Stimulated activated CD8-positive, alpha-beta memory T cell treated with anti-CD3 and anti-CD28 coated beads, Interleukin-4, amount 100 ng/mL, for 24 hours (primary cell): ENCODE measurements around the gene COLEC11.

Source experiments
- DNase-seq: peaks from one replicate; pipeline ENCODE4 v3.0.0-alpha.2; 2020; ENCODE audit warnings: low read depth

Gene COLEC11

DNA sequence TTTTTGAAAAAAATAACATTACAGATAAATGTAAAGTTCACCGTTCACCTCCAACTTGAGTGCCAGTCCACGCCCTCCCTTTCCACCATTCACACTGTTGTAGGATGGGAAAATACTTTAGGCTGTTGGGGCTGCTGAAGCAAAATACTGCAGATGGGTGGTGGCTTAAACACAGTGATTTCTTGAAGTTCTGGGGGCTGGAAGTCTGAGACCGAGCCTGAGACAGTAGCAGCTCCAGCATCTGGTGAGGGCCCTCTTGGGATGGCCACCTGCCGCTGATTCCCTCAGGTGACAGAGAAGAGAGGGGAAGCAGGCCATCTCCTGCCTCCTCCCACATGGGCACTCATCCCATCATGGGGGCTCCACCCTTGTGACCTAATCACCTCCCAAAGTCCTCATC, 80.8 kb downstream of the COLEC11 start:
- DNase-seq = no peak

DNA sequence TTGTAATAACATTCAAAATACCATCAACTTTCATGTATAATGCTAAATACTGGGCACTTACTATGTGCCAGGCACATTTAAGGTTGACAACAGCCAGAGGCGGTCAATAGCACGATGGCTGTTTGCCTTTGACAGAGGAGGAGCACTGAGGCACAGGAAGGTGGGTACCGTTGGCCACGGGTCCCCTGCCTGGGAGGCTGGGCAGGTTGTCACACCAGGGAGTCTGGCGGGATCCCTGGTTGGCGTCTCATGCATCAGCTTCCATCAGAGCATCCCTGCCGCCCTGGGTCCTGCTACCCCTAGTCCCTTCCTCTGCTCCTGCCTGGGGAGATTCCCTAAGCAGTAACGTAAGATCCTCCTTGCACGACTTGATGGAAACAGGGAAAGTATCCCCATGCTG, 82.5 kb downstream of the COLEC11 start:
- no peak for DNase-seq

DNA sequence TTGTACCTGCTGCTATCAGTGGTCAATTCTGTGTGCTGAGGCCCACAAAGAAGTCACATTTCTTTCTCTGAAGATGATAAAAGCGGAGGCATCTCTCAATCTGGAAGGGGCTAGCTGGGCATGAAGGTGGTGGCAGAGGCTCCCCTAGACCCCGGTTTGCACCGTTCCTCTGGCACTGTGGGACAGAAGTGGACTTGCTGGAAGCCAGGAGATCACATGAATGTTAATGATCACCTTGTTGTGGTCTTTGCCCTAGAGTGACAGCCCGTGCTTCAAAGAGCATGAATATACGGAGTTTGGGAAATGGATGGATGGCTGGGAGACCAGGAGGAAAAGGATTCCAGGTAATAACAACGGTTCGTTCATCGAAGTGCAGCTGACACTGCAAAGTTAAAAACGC, 83.3 kb downstream of the COLEC11 start:
- no peak for DNase-seq

DNA sequence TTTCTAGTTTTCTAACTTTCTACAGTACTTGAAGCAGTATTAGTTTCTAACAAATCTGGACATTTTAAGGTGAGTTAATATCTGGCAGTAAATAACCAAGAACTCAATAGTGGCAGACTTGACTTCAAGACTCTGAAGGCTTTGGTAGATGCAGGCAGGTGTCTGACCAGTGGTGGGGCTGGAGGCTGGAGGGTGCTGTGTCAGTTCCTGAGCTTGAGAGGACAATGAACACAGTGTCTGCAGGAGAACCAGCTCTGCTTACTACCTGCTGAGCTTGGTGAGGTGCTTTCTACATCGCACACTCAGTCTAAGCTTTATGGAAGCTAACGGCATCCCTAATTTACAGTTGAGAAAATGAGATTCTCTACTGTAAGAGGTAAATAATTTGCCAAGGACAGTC, 84.3 kb downstream of the COLEC11 start:
- DNase-seq = no peak

DNA sequence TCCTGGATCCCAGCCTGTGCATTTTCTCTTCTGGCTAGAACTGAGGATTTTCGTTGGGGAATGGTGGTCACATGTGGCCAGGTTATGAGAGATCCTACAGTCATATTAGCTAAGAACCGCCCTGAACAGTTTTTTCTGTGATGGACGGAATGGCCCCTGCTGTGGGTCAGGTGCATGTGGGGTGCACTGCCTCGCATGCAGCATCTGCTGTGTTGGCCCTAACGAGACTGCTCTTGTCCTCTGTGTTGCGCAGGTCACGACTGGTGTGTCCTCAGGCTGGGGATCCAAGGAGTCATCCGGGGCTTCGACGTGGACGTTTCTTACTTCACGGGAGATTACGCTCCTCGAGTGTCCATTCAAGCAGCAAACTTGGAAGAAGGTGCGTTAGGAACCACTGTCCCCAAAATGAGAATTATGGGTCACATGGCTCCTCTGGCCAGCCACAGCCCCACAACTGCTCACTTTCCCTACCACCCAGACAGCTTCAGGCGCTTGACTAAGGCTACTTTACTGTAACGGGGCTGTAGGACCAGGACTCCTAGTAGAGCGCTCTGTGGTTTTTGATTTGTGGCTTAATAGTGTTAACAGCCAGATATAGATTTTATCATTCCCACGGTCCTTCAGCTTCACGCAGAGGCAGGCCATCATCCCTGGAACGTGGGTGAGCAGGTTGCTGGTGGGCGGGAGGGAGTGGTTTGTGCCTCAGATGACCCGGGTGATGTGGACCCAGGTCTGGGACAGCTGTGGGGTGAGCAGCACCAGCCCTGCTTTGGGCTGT, 84.9 kb downstream of the COLEC11 start:
- DNase-seq = no peak

DNA sequence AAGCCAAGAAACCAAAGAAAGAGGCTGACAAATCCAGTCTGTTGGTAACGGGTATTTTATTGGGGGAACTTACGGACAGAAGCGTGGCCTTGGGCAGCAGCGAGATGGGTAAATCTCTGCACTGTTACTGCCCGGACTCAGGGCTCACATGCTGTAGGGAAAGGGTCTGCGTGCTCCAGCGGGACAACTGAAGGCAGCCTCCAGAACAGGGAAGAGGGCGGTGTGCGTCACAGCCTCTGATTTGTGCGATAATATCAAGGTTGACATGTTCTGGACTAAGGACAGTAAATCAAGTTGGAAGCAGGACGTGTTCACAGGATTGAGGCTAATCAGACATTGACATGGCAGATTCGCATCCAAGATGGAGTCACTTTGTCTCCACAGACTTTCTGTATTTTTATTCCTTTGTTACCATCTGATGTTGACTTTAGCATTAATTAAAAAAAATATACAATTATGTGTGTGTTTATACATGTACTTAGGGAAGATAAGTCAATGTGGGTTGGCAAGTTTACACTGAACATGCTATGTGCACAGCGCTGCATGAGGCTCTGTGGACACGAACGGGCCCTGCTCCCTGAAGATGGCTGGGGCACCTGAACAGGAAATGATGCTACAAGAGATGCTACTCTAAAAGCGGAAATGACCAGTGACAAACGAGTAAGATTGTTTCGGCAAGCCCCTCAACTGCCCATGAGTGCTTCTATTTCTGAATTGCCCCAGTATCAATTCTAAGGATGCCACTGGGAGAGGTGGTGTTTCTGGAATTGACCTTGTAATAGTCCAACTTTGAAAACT, 85.8 kb downstream of the COLEC11 start:
- DNase-seq = no peak

DNA sequence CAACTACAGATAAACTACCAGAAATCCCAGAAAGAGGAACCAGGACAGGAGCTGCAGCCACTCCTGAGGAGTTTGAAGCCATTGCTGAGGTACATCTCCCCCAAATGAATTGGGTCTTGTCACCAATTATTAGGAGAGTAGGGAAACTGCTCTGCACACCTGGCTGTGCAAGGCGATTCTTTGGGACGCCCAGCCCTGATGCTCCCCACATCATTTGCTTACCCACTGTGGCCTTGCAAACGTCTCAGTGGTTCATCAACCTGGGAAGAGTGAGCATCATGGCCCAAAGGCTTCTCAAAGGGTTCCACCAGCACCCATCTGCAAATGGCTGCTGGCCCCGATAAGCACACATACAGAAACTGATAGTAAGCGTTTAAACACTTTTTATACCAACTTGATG, 86.7 kb downstream of the COLEC11 start:
- no peak for DNase-seq

DNA sequence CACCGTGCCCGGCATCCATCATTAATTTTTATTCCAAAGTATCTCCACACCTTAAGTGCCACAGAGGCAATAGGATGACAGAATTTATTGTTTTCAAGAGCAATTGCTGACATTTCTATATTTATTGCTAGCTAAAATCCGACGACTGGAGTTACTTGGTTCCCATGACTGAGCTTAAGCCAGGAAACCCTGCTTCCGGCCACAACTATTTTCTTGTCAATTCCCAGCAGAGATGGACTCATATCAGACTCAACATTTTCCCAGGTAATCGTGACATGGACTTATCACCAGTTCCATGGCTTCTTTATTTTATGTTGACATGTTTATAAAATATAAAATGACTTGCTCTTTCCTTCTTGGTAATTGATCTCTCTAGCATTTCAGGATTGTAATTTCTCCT, 87.9 kb downstream of the COLEC11 start:
- DNase-seq = no peak

DNA sequence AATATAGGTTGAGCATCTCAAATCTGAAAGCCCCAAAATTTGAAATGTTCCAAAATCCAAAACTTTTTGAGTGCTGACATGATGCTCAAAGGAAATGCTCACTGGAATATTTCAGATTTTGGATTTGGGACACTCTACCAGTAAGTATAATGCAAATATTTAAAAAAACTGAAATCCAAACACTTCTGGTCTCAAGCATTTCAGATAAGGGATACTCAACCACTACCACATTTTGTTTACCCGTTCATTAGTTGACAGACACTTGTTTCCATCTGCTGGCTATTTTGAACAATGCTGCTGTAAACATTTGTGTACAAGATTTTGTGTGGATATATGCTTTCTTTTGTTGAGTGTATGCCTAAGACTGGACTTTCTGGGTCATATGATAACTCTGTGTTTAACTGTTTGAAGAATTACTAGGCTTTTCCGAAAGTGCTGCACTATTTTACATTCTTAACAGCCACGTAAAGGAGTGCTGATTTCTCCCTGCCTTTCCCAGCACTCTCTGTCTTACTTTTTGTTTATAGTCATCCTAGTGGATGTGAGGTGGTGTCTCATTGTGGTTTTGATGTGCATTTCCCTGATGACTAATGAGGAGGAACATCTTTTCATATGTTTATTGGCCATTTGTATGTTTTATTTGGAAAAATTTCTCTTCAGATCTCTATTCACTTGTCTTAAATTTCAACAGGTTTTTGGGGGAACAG, 89.0 kb downstream of the COLEC11 start:
- no peak for DNase-seq

DNA sequence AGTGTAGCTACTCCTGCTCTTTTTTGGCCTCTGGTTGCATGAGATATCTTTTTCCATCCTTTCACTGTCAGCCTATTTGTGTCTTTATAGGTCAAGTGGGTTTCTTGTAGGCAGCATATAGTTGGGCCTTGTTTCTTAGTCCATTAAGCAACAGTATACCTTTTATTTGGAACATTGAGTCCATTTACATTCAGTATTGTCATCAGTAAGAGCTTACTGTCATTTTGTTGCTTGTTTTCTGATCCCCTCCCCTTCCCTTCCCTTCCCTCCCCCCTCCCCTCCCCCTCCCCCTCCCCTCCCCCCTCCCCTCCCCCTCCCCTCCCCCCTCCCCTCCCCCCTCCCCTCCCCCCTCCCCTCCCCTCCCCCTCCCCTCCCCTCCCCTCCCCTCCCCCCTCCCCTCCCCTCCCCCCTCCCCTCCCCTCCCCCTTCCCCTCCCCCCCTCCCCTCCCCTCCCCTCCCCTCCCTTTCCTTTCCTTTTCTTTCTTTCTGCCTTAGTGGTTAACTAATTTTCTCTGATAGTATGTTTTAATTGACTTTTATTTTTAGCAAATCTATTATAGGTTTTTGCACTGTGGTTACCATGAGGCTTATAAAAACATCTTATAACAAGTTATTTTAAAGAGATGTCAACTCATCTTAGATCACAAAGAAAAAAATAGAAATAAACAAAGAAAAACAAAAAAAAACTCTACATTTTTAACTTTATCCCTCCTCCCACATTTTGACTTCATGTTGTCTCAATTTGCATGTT, 95.3 kb downstream of the COLEC11 start:
- no peak for DNase-seq

DNA sequence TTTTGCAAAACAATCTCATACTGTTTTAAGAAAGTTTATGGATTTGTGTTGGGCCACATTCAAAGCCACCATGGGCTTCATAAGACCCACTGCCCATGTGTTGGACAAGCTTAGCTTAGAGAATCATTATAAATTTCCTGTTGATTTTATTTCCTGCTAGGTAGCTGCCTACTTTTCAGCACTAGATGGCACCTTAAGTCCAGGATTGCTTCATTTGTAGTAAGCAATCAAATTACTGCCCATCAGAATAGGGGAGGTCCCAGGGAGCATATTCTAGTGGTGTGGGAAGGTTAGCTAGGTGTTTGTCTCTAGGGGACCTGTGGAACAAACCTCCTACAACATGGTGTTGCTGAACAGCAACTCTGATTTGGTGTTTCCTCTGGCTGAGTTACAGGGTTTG, 97.5 kb downstream of the COLEC11 start:
- no peak for DNase-seq
